ENCODE data around the gene SHH.

DNA sequence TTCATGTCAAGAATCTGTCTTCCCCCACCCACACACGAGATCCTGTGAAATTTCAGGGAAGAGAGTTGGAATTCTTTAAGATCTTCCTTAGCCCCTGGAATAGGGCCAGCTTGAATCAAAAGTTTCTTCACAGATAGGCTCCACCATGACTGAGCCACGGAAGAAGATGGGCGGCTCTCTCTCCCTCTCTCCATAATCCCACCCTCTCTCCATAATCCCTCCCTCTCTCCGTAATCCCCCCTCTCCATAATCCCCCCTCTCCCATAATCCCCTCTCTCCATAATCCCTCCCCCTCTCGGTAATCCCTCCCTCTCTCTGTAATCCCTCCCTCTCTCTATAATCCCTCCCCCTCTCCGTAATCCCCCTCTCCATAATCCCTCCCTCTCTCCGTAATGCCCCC lies 20.4 kb downstream of the SHH start:
- TF ChIP-seq CTCF (conservative IDR thresholded peaks at IDR 0.05; ENCODE audit: low read length), result no peak
- no peak for TF ChIP-seq EZH2phosphoT487 (IDR thresholded peaks at IDR 0.05; ENCODE audit: borderline replicate concordance)

Measured in Loucy (cell line).